Body of pancreas (tissue), 4 donors: ENCODE results near the gene PTCHD4.

Experiments used
- POLR2A ChIP-seq, 3 donors: fragments of 450-650 bp; IDR thresholded peaks; one replicate each; pipeline ENCODE4 v1.6.1; 2016; ENCODE audit warnings: antibody characterized with exemption in 3 of 3, mild to moderate bottlenecking in 2 of 3
- TF ChIP-seq, protein P1 (sequence below), 7 experiments: fragments of 450-650 bp in 4 of 7; fragments of 200-600 bp in 3 of 7; sonication (generic) in 3 of 7; IDR thresholded peaks; one replicate each; pipeline ENCODE4 v1.5.1; 2016 to 2019; ENCODE audit warnings: antibody characterized with exemption in 7 of 7

DNA sequence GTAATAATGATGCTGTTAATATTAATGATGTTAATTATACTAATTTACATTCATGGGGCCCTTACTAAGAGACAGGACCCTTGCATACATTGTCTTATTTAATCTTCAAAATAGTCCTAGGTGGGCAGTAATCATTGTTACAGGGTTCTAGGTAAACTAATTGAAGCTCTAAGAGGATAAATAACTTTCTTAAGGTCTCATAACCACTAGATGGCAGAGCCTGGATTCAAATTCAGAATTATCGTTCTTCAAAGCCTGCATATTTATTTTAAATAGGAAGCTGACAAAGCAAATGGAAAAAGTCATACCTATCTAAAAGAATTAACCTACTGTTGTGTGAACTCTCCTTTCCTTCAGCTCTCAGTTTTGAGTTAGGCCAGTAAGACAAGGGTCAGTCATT is 23.5 kb downstream of the PTCHD4 start:
- TF ChIP-seq, protein P1, sequence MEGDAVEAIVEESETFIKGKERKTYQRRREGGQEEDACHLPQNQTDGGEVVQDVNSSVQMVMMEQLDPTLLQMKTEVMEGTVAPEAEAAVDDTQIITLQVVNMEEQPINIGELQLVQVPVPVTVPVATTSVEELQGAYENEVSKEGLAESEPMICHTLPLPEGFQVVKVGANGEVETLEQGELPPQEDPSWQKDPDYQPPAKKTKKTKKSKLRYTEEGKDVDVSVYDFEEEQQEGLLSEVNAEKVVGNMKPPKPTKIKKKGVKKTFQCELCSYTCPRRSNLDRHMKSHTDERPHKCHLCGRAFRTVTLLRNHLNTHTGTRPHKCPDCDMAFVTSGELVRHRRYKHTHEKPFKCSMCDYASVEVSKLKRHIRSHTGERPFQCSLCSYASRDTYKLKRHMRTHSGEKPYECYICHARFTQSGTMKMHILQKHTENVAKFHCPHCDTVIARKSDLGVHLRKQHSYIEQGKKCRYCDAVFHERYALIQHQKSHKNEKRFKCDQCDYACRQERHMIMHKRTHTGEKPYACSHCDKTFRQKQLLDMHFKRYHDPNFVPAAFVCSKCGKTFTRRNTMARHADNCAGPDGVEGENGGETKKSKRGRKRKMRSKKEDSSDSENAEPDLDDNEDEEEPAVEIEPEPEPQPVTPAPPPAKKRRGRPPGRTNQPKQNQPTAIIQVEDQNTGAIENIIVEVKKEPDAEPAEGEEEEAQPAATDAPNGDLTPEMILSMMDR (IDR thresholded peaks at IDR 0.05), result no peak
- TF ChIP-seq POLR2A (IDR thresholded peaks at IDR 0.05), result no peak
